G401 (cell line): ENCODE results near the gene PDIA5. TPM values are rescaled to one million over a fixed set of nuclear protein-coding genes. Genes with fewer than 3 reads are reported as not detected.

Experiments used
- DNase-seq: peaks from one replicate; pipeline ENCODE4 v3.0.0-alpha.2; 2015; ENCODE audit warnings: low spot score
- in situ Hi-C: cut with HindIII; loops from 2 replicates; pipeline ENCODE4 v1.10.0; 2016; ENCODE audit warnings: low sequenced_read_pairs, mixed read lengths
- total RNA-seq: library from RNA; depleted of rRNA; stranded (reverse); fragments of >200 nt; shearing (Covaris generic); gene quantifications from 2 replicates; pipeline ENCODE4 v1.2.3, GENCODE V29; 2014

PDIA5 gene
- total RNA-seq, 1 experiment from 2014 or later, result 26.4 TPM

GRCh38 chr3:123038751-123039150 is 28.1 kb upstream of the PDIA5 start:
- in situ Hi-C loops, result no loop called here
- no peak for DNase-seq

DNA sequence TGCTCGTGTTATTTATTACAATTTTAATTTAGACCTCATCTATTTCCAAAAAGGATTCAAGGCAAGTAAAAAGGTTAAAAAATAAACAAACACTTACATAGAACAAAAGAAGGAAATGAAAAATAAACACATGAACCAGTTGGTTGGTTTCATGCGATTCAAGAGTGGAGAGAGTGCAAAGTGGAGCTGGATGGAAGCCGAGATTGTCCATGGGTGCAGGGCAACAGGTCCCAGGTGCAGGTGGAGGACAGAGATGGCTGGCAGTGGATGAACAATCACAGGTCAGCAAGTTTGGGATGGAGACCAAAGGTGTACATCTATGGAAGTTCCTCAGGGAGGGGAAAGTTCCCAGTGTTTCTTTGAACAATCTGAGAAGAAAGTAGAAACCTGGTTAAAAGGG is 27.6 kb upstream of the PDIA5 start:
- in situ Hi-C loops, result no loop called here
- DNase-seq, result no peak

DNA sequence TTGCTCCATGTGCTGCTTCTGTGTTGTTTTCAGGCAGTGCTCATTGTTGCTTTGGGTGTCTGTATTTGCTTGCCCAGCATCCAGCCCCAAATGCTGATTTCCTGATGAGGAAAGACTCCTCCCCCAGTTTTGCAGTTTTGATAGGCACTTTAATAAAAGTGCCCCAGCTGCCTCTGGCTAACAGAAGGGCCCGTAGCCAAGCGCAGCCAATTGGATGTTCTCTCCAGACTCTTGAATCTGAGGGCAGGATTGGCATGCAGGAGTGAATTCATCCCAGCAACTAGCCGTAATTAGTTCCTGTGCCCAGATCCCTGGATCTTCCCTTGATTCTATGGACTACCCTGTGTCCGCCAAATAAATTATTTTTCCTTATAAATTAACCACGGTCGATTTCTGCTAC is 24.4 kb upstream of the PDIA5 start:
- in situ Hi-C loops, result no loop called here
- DNase-seq, result no peak

GRCh38 chr3:123044981-123045763 is 21.7 kb upstream of the PDIA5 start:
- no peak for DNase-seq
- in situ Hi-C loops, result no loop called here

DNA sequence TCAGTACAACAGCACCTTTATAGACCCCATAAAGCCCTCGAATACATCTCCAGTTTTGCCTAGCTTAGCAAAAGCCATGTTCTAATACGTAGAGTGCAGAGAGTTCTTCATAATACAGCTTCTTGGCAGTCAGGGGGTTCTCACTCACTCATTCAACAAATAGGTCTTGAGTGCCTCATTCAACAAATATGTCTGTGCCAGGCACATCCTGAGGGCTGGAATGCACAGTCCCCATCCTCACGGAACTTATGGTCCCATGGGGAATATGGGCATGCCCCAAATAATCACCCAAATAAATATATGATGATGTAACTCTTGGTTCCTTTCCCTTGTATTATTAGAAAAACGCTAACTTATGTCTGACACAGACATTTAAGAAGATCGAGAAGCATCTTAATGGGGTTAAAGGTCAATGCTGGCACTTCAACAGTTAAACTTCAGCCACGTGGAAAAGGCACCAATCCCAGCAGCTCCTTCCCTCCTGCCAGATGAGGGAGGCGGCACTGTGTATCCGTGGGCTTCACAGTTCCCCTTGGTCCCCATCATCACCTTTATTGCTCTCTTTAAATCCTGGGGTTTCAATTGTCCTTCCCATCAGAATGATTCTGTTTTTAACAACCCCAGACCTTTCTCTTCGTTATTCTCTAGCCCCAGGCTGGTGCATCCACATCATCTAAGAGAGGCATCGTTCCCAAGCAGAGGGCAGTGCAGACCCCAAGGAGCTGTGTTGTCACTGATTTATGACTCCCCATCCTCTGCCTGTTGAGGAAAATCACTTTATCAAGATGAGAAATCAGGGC is 20.4 kb upstream of the PDIA5 start:
- in situ Hi-C loops, result no loop called here
- no peak for DNase-seq

- in situ Hi-C loops, result no loop called here
Observed at GRCh38 chr3:123047062-123047319, 19.8 kb upstream of the PDIA5 start.

GRCh38 chr3:123048480-123049237 is 18.2 kb upstream of the PDIA5 start:
- in situ Hi-C loops, result no loop called here
- no peak for DNase-seq

More at GRCh38 chr3:123047062-123047319, 19.8 kb upstream of the PDIA5 start:
- DNase-seq, result no peak

DNA sequence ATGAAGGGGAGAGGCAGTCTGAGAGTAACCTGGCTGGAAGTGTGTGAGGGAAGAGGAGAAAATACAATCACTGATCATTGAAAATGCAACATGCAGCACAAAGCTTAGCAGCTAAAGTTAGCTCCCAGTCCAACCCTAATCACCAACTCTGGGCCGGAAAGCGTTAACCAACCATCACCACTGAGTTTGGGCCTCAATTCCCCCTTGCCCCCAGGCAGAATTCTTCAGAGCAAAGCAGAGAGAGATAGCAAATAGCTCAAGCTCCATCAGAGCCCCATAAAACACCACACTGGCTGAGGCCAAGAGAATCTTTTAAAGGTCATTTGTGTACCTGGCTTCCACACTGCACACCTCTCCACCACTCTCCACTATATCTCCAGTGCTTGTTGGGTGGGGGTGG is 16.2 kb upstream of the PDIA5 start:
- in situ Hi-C loops, result no loop called here
- DNase-seq, result no peak

- DNase-seq, result no peak
- in situ Hi-C loops, result no loop called here
Observed at GRCh38 chr3:123053107-123053506, 13.7 kb upstream of the PDIA5 start.

DNA sequence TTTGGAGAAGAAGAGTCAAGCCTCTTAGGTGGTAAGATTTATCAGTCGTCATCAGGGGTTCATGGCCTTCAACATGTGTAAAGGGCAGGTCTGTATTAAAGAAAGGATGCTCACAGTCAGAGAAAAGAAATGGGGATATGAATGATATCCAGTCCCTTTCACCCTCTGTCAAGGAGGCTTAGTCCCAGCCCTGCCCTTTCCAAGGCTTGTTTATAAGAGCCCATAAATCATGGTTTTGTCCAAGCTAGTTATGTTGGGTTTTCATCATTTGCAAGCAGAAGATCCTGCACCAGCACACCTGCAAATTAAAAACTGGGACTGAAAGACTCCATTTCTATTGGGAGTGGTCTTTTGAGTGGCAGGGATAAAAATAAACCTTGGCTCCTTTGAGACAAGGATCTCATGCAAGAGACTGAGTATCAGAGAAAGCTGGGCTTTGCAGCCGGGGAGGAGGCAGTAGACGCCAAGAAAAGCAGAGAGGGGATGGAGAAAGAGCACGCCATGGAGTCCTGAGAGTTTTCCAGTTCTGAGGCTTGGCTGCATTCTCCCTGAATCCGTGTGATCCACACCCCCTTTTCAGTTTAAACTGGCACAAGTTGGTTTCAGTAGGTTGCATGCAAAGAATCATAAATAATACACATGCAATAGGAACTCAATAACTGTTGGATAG is 12.6 kb upstream of the PDIA5 start:
- in situ Hi-C loops, result no loop called here
- DNase-seq, result no peak

DNA sequence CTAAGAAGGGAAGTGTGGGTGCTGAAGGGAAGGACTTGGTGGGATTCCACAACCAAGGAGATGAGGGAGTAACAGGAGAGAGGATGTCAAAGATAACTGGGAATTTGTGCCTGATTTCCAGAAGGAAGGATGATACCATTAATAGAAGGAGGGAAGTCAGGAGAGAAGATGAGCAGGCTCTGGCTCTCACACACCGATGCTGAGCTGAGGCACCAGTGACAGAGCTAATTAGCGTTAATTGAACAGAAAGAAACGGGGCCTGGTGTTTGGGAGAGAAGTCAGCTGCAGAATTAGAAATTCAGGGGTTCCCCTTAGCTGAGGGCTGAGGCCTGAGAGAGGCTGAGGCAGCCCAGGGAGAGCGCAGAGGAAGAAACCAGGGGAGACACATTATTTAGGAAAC is 11.9 kb upstream of the PDIA5 start:
- in situ Hi-C loops, result no loop called here
- no peak for DNase-seq

DNA sequence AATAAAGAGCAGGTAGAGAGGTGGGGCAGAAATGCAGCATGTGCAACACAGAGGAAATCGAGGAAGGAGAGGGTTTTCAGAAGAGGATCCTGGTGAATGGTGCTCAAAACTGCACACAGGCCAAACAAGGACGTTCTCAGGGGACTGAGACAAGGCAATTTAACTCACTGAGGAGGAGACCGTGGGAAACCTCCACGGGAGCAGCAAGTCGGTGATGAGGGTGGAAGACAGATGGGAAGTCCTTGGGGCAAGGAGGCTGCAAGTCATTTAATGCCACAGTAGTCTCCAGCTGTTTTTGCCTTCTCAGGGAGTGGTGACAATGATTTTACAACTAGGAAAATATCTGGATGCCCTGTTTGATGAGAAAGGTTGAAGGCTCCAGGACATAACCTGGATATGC is 11.5 kb upstream of the PDIA5 start:
- in situ Hi-C loops, result no loop called here

DNA sequence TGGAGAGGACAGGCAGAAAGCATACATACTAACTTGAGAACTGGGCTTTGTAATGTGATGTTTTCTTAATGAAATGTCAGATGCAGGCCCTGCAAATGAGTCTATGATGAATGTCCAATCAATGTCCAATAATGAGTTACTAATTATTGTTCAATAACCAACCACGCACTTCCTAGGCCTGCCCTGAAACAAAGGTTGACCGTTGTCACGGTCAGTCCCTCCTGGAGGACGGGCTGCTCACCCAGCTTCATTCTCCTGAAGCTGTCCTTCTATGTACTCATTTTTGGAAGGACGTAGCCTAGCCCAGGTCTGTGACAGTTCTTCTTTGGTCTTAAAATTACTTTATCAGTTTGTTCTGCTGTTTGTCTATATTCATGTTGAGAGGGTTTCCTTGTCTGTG is 8.3 kb upstream of the PDIA5 start:
- in situ Hi-C loops, result no loop called here
- no peak for DNase-seq

More for the DNA sequence above, 11.5 kb upstream of the PDIA5 start:
- no peak for DNase-seq

- in situ Hi-C loops, result no loop called here
- DNase-seq, result no peak
Observed at GRCh38 chr3:123060054-123060453, 6.8 kb upstream of the PDIA5 start.

DNA sequence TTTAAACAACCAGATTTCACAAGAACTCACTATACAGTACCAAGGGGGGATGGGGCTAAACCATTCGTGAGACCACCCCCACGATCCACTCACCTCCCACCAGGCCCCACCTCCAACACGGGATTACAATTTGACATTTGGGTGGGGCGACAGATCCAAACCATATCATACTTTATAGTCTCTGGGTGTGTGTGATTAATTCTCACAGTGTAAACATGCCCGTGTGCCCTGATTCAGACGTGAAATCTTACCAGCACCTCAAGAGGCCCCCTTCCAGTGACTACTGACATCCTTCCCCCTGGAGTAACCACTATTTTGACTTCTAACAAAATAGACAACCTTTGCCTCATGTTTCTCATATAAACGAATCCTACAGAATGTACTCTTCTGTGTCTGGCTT is 5.0 kb upstream of the PDIA5 start:
- in situ Hi-C loops, result no loop called here
- DNase-seq, result no peak

GRCh38 chr3:123063034-123063433 is 3.8 kb upstream of the PDIA5 start:
- in situ Hi-C loops, result no loop called here
- no peak for DNase-seq

GRCh38 chr3:123064506-123064905 is 2.3 kb upstream of the PDIA5 start:
- in situ Hi-C loops, result no loop called here
- no peak for DNase-seq

DNA sequence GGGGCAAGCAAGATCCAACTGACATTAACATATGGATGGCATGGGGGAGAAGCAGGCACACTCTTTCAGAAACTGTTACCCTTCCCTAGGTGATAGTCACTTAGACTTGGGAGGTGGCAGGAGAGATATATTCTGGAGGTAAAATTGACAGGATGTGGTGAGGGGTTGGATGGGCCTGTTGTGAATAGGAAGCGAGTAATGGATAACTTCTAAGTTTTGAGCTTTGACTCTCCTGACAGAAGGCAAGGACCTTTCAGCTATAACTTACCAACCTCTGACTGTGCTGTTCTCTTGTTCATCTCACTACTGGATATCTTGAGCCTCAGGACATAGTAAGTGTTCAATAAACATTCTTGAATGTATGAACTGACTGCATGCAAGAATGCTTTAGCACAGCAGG is 1.9 kb upstream of the PDIA5 start:
- in situ Hi-C loops, result no loop called here
- no peak for DNase-seq

- in situ Hi-C loops, result no loop called here
- no peak for DNase-seq
Observed at GRCh38 chr3:123066599-123066895, 278 bp upstream of the PDIA5 start.
